GM23248 (cell line): Measurements from ENCODE around the gene UQCRH. TPM values are rescaled to one million over a fixed set of nuclear protein-coding genes. Genes with fewer than 3 reads are reported as not detected.

ENCODE experiments used
- DNase-seq: peaks from one replicate; pipeline ENCODE4 v3.0.0-alpha.2; 2015
- H2AFZ ChIP-seq: fragments of 200-600 bp; sonication (generic); 2 replicates; pipeline ENCODE4 v1.6.1; 2016; ENCODE audit warnings: antibody characterized with exemption
- H3F3A ChIP-seq: fragments of 200-600 bp; sonication (generic); 2 replicates; pipeline ENCODE4 v1.6.1; 2016; ENCODE audit warnings: mild to moderate bottlenecking, antibody characterized with exemption, mixed run types; ENCODE audit not compliant: insufficient read depth
- H3K27ac ChIP-seq: fragments of 200-600 bp; sonication (generic); 2 replicates; pipeline ENCODE4 v1.5.1; 2016; ENCODE audit warnings: mild to moderate bottlenecking
- H3K27me3 ChIP-seq: fragments of 200-600 bp; sonication (generic); replicated peaks from 2 replicates; pipeline ENCODE4 v1.6.1; 2016; ENCODE audit warnings: mild to moderate bottlenecking; ENCODE audit not compliant: insufficient read depth
- H3K36me3 ChIP-seq: fragments of 200-600 bp; sonication (generic); 2 replicates; pipeline ENCODE4 v1.6.1; 2016; ENCODE audit warnings: low read depth, mild to moderate bottlenecking
- H3K4me1 ChIP-seq: fragments of 200-600 bp; sonication (generic); 2 replicates; pipeline ENCODE4 v1.6.1; 2016; ENCODE audit warnings: mild to moderate bottlenecking; ENCODE audit not compliant: insufficient read depth
- H3K4me2 ChIP-seq: fragments of 200-600 bp; sonication (generic); one replicate; pipeline ENCODE4 v1.6.1; 2016; ENCODE audit warnings: mild to moderate bottlenecking; ENCODE audit not compliant: unreplicated experiment
- H3K4me3 ChIP-seq: fragments of 200-600 bp; sonication (generic); 2 replicates; pipeline ENCODE4 v1.5.1; 2016; ENCODE audit warnings: mild to moderate bottlenecking
- H3K79me2 ChIP-seq: fragments of 200-600 bp; sonication (generic); 2 replicates; pipeline ENCODE4 v1.6.1; 2016; ENCODE audit warnings: mild to moderate bottlenecking; ENCODE audit not compliant: insufficient read depth
- H3K9ac ChIP-seq: fragments of 200-600 bp; sonication (generic); 2 replicates; pipeline ENCODE4 v1.6.1; 2016; ENCODE audit warnings: mild to moderate bottlenecking
- H3K9me2 ChIP-seq: fragments of 200-600 bp; sonication (generic); 2 replicates; pipeline ENCODE4 v1.6.1; 2016; ENCODE audit warnings: mixed run types, mild to moderate bottlenecking, moderate library complexity; ENCODE audit not compliant: insufficient read depth
- H3K9me3 ChIP-seq: fragments of 200-600 bp; sonication (generic); one replicate; pipeline ENCODE4 v1.6.1; 2017; ENCODE audit warnings: low read depth
- H4K20me1 ChIP-seq: fragments of 200-600 bp; sonication (generic); 2 replicates; pipeline ENCODE4 v1.6.0; 2016; ENCODE audit not compliant: insufficient read depth
- EZH2 ChIP-seq: fragments of 200-600 bp; sonication (generic); IDR thresholded peaks from 2 replicates; pipeline ENCODE4 v1.6.1; 2018; ENCODE audit warnings: antibody characterized with exemption, mild to moderate bottlenecking; ENCODE audit not compliant: insufficient read depth, poor library complexity, severe bottlenecking
- EZH2phosphoT487 ChIP-seq: fragments of 200-600 bp; sonication (generic); IDR thresholded peaks from 2 replicates; pipeline ENCODE4 v1.6.1; 2018; ENCODE audit warnings: antibody characterized with exemption, moderate library complexity, mild to moderate bottlenecking, low read depth; ENCODE audit not compliant: insufficient read depth
- WGBS, 2 experiments: methylation state at CpG; one replicate each; pipeline ENCODE4 v1.1.6; 2015 to 2017; ENCODE audit warnings: low lambda C conversion rate in 2 of 2, low coverage in 1 of 2; ENCODE audit errors: missing lambda C conversion rate in 2 of 2; 5-methylcytosine and 5-hydroxymethylcytosine counted together
- in situ Hi-C: fragments of 300-500 bp; cut with MboI; formaldehyde crosslinking; loops from 2 replicates; pipeline ENCODE4 v1.15.0; 2020
- polyA plus RNA-seq: library from polyadenylated mRNA; unstranded; fragments of >200 nt; fragmentation: Nextera tagmentation; extraction: Ambion mirVana; gene quantifications from 2 replicates; pipeline ENCODE4 v1.2.1, GENCODE V29; 2016
- total RNA-seq: library from RNA; depleted of rRNA; stranded (reverse); fragments of >200 nt; shearing (Covaris generic); gene quantifications from 2 replicates; pipeline ENCODE4 v1.2.3, GENCODE V29; 2014

The UQCRH gene
- total and polyA plus RNA-seq, 2 experiments from 2014 or later: 237 to 334 TPM

GRCh38 chr1:46263146-46263545, 40.4 kb upstream of the UQCRH start:
- Histone ChIP-seq H3K4me1 (no peaks in the 10 kb centered on the region), H3K27ac (no peak overlapping the region), H3F3A (no peaks in the 10 kb centered on the region), H3K27me3 (no peaks in the 10 kb centered on the region), H3K9ac (no peak overlapping the region), H3K9me3 (no peaks in the 10 kb centered on the region), H3K79me2 (no peaks in the 10 kb centered on the region), H3K4me2 (no peak overlapping the region), H3K9me2 (no peaks in the 10 kb centered on the region), H3K36me3 (no peaks in the 10 kb centered on the region), H2AFZ (no peak overlapping the region), H3K4me3 (no peak overlapping the region), H4K20me1 (no peaks in the 10 kb centered on the region)
- TF ChIP-seq EZH2: no peak
- TF ChIP-seq EZH2phosphoT487: no peak
- in situ Hi-C loops: no loop called here
- no peak for DNase-seq
- WGBS, 2 experiments: 97 to 100% methylated on average over 2 of the region's 2 CpGs

GRCh38 chr1:46268578-46268977, 34.9 kb upstream of the UQCRH start:
- no peaks in the 10 kb centered on the region for H3K9me2 ChIP-seq
- H3K27ac ChIP-seq: no peak overlapping the region
- no peaks in the 10 kb centered on the region; the same call in 1 of the 2 replicates for H3K36me3 ChIP-seq
- no peaks in the 10 kb centered on the region for H3K4me1 ChIP-seq
- no peaks in the 10 kb centered on the region for H4K20me1 ChIP-seq
- in situ Hi-C loops: no loop called here
- DNase-seq: no peak
- no peaks in the 10 kb centered on the region for H3K27me3 ChIP-seq
- H3K9me3 ChIP-seq: no peaks in the 10 kb centered on the region
- no peaks in the 10 kb centered on the region for H3F3A ChIP-seq
- no peak overlapping the region for H3K9ac ChIP-seq
- WGBS, 2 experiments: 100% methylated on average over 1 of the region's 1 CpG
- no peak overlapping the region for H3K4me2 ChIP-seq
- no peak overlapping the region for H3K4me3 ChIP-seq
- no peaks in the 10 kb centered on the region for H3K79me2 ChIP-seq
- H2AFZ ChIP-seq: no peak overlapping the region
- TF ChIP-seq EZH2 (no peak), EZH2phosphoT487 (no peak)

DNA sequence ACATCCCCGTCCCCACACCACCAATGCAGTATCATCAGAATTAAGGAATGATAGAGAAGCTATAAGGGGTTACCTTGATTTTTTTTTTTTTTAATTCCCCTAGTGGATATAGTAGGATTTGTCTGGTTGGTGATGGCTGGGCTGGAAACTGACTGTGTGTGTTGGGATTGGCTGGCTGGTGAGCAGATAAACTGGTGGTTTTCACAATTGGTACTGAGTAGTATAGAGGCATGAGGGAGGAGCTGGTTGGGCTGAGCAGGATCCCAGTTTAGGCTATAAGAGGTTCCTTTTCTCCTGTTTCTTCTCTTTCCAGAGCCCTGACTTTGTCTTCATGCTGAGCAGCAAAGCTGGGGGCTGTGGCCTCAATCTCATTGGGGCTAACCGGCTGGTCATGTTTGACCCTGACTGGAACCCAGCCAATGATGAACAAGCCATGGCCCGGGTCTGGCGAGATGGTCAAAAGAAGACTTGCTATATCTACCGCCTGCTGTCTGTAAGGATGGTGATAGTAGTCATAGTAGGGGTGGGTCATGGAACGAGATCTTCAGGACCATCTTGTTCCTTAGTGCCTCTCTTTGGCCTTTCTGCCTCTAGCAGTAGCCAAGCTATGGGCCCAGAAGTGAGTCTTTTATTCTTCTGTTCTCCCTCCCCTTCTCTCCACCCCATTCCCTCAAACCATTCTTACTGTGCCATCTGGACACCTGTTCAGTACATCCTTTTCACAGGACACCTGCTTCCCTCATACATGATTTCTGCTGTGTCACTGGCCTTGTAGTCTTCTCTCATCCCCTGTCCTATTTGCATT, 29.1 kb upstream of the UQCRH start:
- in situ Hi-C loops: no loop called here
- H3K4me2 ChIP-seq: no peak overlapping the region
- peak; percentile 35 for DNase-seq
- no peaks in the 10 kb centered on the region for H4K20me1 ChIP-seq
- no peak overlapping the region for H3K9ac ChIP-seq
- no peaks in the 10 kb centered on the region for H3K79me2 ChIP-seq
- 91 to 93% methylated on average over 6 of the region's 6 CpGs for WGBS, 2 experiments
- H3K27ac ChIP-seq: no peak overlapping the region
- H3K4me3 ChIP-seq: no peak overlapping the region
- peaks cover 15% of the 10 kb centered on the region; the same call in 1 of the 2 replicates for H3F3A ChIP-seq
- no peaks in the 10 kb centered on the region for H3K27me3 ChIP-seq
- TF ChIP-seq EZH2phosphoT487 (no peak), EZH2 (no peak)
- H3K36me3 ChIP-seq: peaks cover 4% of the 10 kb centered on the region; the same call in 1 of the 2 replicates
- H3K9me2 ChIP-seq: no peaks in the 10 kb centered on the region
- H3K4me1 ChIP-seq: no peaks in the 10 kb centered on the region
- H3K9me3 ChIP-seq: no peaks in the 10 kb centered on the region
- no peak overlapping the region for H2AFZ ChIP-seq

GRCh38 chr1:46275030-46275337, 28.5 kb upstream of the UQCRH start:
- no peak for TF ChIP-seq EZH2
- no peak for TF ChIP-seq EZH2phosphoT487
- no peak for DNase-seq
- H3K27ac ChIP-seq: no peak overlapping the region
- H3K9ac ChIP-seq: no peak overlapping the region
- H3K79me2 ChIP-seq: no peaks in the 10 kb centered on the region
- H3K4me1 ChIP-seq: no peaks in the 10 kb centered on the region
- H3F3A ChIP-seq: peaks cover 15% of the 10 kb centered on the region; the same call in 1 of the 2 replicates
- H4K20me1 ChIP-seq: no peaks in the 10 kb centered on the region
- H3K4me3 ChIP-seq: no peak overlapping the region
- no peaks in the 10 kb centered on the region for H3K27me3 ChIP-seq
- H3K36me3 ChIP-seq: peaks cover 10% of the 10 kb centered on the region; the same call in 1 of the 2 replicates
- no peak overlapping the region for H2AFZ ChIP-seq
- WGBS, 2 experiments: 84 to 89% methylated on average over 6 of the region's 6 CpGs
- in situ Hi-C loops: no loop called here
- H3K9me3 ChIP-seq: no peaks in the 10 kb centered on the region
- no peak overlapping the region for H3K4me2 ChIP-seq
- no peaks in the 10 kb centered on the region for H3K9me2 ChIP-seq
